C4-2B (cell line): Measurements from ENCODE around the gene TICAM2.

Experiments used
- H3K27ac ChIP-seq: fragments of 450-650 bp; 2 replicates; pipeline ENCODE4 v1.5.1; 2017
- CTCF ChIP-seq: fragments of 450-650 bp; conservative IDR thresholded peaks from 2 replicates; pipeline ENCODE4 v1.5.1; 2017; ENCODE audit warnings: mild to moderate bottlenecking
- ZFX ChIP-seq: fragments of 450-650 bp; IDR thresholded peaks from 2 replicates; pipeline ENCODE4 v1.6.1; 2017

The TICAM2 gene

GRCh38 chr5:115579216-115579615 lies 23.1 kb downstream of the TICAM2 start:
- TF ChIP-seq ZFX (no peak), CTCF (no peak)
- no peak overlapping the region for H3K27ac ChIP-seq

- TF ChIP-seq CTCF (no peak), ZFX (no peak)
- H3K27ac ChIP-seq: no peak overlapping the region
Measured at GRCh38 chr5:115578657-115579056, 23.6 kb downstream of the TICAM2 start.

- H3K27ac ChIP-seq: no peak overlapping the region
- TF ChIP-seq CTCF: no peak
- no peak for TF ChIP-seq ZFX
Measured at GRCh38 chr5:115577741-115578140, 24.5 kb downstream of the TICAM2 start.

- no peak overlapping the region for H3K27ac ChIP-seq
- TF ChIP-seq ZFX (no peak), CTCF (no peak)
Measured at GRCh38 chr5:115577329-115577728, 24.9 kb downstream of the TICAM2 start.

GRCh38 chr5:115575167-115576070 lies 26.9 kb downstream of the TICAM2 start:
- no peak overlapping the region for H3K27ac ChIP-seq
- TF ChIP-seq CTCF: no peak
- no peak for TF ChIP-seq ZFX

- H3K27ac ChIP-seq: no peak overlapping the region
- no peak for TF ChIP-seq ZFX
- no peak for TF ChIP-seq CTCF
Measured at GRCh38 chr5:115573133-115573532, 29.1 kb downstream of the TICAM2 start.

- TF ChIP-seq ZFX: no peak
- TF ChIP-seq CTCF: no peak
Measured at GRCh38 chr5:115571441-115571878, 30.8 kb downstream of the TICAM2 start.

More at GRCh38 chr5:115571441-115571878, 30.8 kb downstream of the TICAM2 start:
- no peak overlapping the region for H3K27ac ChIP-seq
